SU-DHL-6 (cell line): Measurements from ENCODE around the gene TMOD2.

ENCODE experiments used
- EZH2phosphoT487 ChIP-seq: fragments of 200-600 bp; sonication (generic), shearing (Covaris generic); conservative IDR thresholded peaks from 2 replicates; pipeline ENCODE4 v1.6.1; 2018; ENCODE audit warnings: mild to moderate bottlenecking, antibody characterized with exemption, low read length, moderate library complexity, mixed read lengths
- TF ChIP-seq, protein P1 (sequence below): fragments of 200-600 bp; sonication (generic); IDR thresholded peaks from one replicate; pipeline ENCODE4 v1.5.1; 2017; ENCODE audit warnings: antibody characterized with exemption, mild to moderate bottlenecking, low read length, moderate library complexity; ENCODE audit not compliant: insufficient read depth, poor library complexity, severe bottlenecking

- TF ChIP-seq, protein P1, sequence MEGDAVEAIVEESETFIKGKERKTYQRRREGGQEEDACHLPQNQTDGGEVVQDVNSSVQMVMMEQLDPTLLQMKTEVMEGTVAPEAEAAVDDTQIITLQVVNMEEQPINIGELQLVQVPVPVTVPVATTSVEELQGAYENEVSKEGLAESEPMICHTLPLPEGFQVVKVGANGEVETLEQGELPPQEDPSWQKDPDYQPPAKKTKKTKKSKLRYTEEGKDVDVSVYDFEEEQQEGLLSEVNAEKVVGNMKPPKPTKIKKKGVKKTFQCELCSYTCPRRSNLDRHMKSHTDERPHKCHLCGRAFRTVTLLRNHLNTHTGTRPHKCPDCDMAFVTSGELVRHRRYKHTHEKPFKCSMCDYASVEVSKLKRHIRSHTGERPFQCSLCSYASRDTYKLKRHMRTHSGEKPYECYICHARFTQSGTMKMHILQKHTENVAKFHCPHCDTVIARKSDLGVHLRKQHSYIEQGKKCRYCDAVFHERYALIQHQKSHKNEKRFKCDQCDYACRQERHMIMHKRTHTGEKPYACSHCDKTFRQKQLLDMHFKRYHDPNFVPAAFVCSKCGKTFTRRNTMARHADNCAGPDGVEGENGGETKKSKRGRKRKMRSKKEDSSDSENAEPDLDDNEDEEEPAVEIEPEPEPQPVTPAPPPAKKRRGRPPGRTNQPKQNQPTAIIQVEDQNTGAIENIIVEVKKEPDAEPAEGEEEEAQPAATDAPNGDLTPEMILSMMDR, result no peak
- no peak for TF ChIP-seq EZH2phosphoT487
Measured at GRCh38 chr15:51844747-51845426, 93.5 kb downstream of the TMOD2 start.
